GM18499 (cell line): ENCODE results near the gene MORN4.
"Not testable (repeated sequence)": the region's sequence is repeated elsewhere in the genome, so short reads cannot be mapped to it uniquely, and the experiment has no call there.

Experiments
- ATAC-seq: cut with Tn5 transposase; IDR thresholded peaks from one replicate; pipeline ENCODE4 v1.9.1; 2021; ENCODE audit warnings: moderate number of reproducible peaks; ENCODE audit not compliant: insufficient read depth, unreplicated experiment

MORN4 gene

DNA sequence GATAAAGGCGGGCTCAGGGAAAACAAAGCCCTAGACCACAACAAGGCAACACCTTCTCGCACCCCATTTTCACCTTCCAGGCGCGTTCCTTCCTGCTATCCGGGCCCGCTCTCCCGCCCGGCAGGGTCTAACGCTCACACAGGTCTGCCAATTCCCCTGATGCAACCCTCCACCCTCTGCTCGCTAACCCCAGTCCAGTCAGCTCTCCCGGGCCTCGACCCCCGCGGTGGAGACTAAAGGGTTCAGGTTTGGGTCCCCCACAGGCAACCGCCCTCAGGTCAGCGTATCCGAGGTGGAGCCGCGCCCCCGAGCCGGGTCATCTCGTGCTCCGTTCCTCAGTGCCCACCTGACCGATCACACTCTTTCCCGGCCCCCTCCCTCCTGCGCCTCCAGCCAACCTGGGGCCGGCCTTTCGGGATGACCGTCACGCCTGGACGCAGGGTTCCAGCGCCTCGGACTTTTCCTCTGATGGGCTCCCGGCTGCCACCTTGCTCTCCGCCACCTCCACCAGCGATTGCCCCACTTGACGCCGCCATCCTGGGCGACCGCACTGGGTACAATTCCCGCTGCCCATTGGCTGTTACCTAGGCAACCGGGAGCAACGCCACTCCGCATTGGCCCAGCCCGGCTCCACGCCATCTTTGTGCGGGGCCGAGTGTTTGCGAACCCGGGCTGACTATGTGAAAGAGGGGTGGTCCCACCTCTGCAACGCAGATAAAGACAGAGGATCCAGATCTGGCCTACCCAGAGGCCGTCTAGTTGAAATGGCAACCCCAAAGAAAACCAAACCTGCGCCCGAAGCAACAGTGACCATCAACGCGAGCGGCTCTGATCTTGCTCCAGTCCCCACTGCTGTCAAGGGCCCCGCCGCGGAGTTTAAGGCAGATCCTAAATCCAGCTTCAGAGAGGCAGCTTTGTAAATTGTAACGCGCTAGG is at the start of gene MORN4:
Gene MORN4, minus strand, starts transcription at position 552 of the 936 bp plus-strand sequence. CDS start 13,847 bp downstream, outside the sequence.
- peak; percentile 59 for ATAC-seq

DNA sequence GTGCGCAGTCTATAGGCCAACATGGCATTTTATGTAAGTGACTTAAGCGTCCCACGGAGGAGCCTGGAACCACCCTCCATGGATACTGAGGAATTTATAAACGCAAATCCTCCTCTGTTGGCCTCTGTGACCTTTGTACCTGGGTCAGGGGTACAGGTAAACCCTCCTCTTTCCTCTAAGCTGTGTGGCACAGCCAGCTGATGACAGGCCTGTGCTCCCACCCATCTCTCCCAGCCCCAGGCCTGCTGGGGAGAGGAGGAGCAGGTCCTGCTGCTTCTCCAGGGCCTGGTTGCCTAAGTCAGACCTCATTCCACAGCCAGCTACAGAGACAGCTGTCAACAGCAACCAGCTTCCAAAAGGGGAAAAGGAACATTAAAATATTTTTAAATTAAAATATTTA is 48.7 kb upstream of the MORN4 start:
- ATAC-seq: no peak

DNA sequence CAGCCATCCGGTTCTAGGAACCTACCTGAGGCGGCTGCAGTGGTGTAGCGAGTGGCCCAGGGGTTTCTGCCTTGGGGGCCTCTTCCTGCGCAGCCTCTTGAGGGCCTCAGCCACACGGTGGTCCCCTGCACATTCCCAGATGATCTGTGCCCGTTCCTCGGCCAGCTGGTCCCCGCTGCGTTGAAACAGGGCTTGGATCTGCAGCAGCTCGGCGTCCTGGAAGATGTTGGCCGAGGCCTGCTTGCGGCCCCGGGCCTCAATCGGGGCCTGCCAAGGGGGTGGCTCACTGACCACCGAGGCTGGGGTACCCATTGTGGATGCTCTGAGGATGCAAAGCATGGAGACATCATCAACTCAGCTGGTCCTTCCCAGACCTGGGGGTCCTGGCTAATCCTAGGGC is 46.3 kb upstream of the MORN4 start:
- ATAC-seq: no peak

DNA sequence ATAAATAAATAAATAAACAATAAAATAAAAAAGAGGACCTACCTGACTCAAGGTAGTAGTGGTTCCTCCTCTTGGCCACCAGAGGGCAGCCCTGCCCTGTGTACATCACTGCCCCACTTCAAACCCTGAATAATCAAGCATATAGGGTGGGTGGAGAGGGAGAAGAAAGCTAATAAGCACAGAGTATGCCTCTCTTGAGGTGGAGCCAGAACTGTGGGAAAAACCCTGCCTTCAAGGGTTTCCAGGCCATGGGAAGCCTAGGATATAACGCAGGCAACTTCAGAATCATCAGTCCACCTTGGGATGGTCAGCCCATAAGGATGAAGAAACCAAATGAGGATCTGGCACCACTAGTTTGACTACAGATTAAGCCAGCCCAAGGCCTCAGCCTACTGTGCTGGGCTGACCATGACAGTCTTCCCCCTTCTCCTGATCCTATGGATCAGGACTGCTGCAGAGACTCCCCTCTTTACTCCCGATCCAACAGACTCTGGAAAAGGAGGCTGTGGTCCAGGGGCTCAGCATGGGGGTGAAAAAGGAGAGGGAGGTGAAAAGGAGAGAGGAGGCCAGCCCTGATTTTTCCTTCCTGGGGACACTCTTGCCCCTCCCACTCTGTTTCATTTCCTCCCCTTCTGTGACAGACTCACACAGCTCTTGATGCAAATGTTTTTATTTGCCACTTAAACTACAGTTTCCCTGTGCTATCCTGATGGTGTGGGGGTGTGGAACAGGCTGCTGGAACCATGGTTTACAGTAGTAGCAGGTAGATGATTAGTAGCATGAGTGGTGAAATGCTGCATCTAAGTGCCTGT is 43.7 kb upstream of the MORN4 start:
- ATAC-seq: no peak

DNA sequence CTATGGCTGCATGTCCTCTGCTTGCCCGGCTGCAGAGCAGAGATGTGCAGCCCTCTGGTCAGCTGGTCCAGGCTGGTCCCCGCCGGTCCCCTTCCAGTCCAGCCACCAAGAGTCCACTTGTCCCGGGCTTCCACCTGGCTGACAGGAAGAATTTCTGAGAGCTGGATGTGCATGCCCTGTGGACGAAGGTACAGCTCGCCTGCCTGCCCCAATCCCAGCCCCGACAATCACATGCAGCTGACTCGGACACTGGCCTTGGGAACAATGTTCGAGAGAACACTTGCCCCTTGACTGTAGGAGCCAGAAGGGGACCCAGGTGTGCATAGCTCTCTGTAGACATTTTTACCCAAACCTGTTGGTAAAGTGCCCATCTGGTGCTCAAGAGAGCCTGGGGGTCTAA is 41.9 kb upstream of the MORN4 start:
- no peak for ATAC-seq

DNA sequence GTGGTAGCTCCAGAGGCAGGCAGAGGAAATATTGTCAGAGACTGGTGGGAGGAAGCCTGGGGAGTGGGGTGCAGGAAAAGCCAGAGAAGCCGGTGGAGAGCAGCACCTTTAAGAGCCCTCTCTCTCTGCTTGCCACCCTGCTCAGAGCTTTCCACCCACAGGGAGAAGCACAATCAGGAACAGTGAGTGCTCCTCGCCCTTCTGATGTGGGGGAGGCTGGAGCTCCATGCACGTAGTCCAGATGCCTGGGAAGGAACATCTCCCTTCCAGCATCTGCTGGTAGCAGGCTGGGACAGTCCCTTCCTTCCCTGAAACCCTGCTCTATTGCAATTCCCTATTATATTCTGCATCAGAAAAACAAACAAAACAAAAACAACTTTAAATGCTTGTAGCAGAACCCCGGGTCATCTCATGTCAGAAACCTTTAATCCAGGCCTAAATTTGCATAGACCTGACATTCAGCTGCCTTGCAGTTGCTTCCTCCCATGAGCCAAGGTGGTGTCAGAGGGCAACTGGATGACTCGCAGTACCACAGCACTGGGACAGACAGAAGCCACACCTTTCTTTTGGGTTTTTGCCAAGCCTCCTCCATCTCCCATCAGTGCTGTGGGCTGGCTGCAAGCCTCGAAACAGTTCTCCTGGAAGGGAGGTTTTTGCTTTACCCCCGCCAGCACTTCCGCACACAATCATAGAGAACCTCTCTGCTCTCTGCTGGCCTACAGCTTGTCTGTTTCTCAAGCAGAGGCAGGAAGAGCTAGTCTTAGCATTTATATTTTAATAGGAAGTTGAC is 40.6 kb upstream of the MORN4 start:
- no peak for ATAC-seq

DNA sequence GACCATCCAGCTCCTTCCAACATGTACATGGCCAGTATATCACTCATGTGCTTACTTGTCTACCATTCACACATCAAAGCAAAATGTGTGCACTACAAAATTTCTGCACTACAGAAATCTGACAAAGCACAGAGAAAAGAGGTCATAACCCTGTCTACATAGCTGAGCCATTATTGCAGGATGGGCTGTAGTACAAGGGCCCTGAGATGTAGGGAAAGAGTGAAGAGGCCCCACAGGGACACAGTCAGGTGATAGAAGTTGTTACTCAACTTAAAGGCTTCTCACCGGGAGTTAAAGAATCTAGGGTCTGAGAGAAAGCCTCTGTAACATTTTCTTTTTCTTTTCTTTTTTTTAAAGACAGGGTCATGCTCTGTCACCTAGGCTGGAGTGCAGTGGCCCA is 36.3 kb upstream of the MORN4 start:
- ATAC-seq: no peak

DNA sequence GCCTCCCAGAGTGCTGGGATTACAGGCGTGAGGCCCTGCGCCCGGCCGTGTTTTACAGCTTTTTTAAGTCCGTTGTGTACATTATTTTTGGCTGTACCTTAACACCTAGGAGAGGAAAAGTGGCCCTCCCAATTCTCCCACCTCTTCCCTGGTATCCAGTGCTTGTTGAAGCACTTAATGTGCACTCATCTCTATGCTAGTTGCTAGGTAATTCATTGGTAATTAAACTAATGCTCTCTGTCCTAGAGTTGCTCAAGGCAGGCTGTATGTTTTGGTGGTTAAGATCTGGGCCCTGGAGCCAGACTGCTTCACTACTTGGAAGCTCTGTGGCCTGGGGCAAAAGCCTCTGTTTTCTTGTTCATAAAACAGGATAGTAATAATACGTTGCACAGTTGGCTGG is 34.2 kb upstream of the MORN4 start:
- no peak for ATAC-seq

DNA sequence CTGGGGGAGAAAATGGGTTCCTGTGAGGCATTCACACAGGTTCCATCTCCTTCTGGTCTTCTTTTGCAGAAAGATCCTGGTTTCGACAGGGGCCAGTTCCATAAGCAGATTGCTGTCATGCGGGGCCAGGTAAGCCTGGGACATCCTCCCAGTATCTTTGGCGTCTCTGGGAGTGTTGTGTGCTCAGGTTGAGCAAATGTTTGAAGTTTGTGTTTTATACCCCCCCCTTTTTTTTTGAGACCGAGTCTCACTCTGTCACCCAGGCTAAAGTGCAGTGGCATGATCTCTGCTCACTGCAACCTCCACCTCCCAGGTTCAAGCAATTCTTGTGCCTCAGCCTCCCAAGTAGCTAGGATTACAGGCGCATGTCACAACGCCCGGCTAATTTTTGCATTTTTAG is 33.7 kb upstream of the MORN4 start:
- no peak for ATAC-seq

DNA sequence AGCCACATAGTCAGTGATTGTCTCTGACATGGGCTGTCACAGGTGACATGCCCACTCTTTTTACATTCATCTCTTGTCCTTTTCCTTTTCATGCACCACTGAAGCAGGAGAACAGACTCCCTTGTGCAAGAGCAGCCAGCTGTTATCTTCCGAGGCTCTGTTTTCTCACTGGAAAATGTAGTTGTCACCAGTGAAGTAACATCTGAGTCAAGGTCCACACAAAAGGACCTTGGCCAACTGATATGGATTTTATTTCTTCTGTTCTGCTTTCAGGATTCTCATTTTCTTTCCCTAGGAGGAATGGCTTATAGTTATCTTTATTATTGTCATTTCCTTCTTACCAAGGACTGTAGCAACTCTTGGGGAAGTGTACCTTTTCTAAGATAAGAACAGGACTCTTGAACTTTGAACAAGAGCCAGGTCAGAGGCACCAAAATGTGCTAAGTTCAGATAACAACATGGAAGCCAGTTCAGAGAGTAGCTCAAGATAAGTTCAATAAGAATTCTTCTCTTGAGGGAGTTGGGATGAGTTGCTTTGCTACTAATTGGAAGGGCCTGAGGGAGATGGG is 31.1 kb upstream of the MORN4 start:
- no peak for ATAC-seq

DNA sequence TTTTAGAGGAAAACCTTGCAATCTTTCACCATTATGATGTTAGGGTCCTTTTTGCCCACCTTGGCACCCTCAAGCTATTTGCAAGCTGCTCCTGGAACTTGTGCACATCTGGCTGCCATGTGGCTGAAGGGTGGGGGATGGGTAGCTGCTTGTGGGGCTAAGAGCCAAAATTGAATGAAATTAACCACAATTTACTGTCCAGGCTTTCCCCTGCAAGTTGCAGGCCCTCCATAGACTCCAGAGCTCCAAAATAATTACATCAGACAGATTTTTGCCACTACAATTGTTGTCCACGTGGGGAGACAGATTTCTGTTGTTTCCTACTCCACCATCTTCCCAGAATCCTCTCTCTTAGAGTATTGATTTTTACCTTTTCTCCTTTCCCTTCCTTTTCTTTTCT is 26.3 kb upstream of the MORN4 start:
- ATAC-seq: no peak

DNA sequence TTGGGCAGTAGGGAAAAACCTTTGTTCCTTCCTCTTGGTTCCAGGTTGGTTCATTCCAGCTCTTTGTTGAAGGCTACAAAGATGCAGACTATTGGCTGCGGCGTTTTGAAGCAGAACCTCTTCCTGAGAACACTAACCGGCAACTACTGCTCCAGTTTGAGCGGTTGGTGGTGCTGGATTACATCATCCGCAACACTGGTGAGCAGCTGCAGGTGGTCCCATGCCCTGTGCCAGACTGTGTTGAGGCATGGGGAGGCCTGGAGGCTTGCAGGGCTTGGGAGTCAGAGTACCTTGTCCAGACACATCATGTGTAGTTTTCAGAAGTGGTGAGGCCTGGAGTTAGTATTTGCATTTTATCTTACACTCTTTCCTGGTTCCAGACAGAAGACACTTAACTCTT is 23.5 kb upstream of the MORN4 start:
- ATAC-seq: no peak

DNA sequence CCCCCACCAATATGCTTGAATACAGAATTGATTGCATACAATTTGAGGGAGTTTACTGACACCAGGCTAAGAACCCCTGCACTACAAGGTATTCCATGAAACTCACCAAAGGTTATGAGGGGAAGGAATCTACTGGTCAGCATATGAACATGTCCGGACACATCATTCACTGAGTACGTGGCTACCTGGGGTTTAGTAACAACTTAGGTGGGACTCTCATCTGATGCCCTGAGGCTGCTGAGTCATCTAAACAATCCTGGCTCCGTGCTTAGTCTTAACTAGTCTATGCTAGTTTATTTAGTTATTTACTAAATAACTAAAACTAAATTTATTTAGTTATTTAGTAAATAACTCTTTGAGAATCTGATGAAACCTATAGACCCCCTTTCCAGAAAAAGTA is 18.5 kb upstream of the MORN4 start:
- no peak for ATAC-seq

DNA sequence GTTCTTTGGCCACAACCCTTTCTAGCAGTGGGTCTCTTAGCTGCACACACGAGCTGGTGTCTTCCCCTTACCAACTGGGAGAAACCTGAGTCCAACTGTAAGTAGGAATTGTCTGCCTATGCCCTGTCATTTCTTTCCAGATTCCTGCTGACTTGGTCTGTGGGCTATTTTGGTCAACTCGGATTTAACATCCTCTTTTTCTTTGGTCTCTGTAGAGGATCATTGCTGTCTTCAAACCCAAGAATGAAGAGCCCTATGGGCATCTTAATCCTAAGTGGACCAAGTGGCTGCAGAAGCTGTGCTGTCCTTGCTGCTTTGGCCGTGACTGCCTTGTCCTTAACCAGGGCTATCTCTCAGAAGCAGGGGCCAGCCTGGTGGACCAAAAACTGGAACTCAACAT is 17.4 kb upstream of the MORN4 start:
- no peak for ATAC-seq

DNA sequence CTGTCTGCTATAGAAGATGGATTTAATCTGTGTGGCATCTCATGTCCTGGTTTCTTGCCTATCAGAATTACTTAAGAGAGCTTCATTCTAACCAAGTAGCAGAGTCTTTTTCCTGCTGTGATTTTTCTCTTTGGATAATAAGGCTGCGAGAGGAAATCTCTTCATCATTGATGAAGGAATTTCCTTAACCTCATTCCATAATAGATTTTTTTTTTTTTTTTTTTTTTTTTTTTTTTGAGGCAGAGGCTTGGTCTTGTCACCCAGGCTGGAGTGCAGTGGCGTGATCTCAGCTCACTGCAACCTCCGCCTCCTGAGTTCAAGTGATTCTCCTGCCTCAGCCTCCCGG is 16.1 kb upstream of the MORN4 start:
- not testable (repeated sequence) for ATAC-seq

DNA sequence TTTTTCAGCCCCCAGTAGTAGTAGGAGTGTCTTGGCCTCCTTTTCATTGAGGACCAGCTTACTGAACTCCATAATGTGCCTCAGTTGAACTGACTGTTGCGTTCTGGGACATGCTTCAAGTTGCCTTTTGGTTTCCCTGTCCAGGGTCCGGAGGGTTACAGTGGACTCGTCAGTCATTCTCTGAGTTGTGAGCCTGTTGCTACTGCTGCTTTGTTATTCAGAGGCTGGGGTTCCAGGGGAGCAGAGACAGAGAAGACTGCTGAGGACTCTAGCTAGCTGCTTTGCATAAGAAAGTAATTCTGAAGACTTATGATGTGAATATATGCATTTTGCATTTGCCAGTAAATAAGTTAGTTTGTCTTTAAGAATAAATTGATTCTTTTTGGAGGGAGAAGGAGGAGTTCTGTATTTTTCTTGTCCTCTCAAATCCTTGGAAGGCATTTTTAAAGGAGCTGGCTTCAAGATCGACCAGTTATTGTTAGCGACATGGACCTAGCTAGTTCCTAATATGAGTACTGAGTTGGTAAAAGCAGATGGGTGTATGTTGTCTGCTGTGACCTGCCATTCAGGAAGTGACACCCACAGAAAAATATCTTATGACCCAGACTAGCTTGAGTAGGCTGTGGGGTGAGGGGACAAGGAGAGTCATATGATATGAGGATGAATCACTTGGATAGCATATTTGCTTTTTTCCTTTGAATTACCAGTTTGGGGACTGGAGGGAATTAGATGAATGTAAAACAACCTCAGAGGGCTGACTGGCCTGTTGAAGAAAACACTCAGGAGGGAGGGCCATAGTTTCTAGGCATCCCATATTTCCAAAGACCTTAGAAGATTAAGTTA is 15.5 kb upstream of the MORN4 start:
- peak; percentile 89 for ATAC-seq

DNA sequence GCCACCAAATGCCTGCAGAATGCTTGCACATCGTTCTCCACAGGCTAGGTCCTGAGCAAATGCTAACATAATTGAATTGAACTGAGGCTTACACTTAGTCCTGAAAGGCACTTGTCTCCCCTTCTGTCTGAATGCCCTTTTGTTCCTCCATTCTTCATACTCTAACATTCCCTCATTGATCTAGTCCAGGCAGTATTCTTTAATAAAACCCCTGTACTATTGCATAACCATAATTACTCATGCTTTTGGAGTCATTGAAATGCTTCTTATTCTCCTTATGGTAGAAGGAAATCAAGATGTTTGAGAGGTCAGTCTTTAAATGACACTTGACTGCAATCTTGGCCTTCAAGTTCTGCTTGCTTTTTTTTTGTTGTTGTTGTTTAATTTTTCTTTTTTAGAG is 14.3 kb upstream of the MORN4 start:
- ATAC-seq: no peak

DNA sequence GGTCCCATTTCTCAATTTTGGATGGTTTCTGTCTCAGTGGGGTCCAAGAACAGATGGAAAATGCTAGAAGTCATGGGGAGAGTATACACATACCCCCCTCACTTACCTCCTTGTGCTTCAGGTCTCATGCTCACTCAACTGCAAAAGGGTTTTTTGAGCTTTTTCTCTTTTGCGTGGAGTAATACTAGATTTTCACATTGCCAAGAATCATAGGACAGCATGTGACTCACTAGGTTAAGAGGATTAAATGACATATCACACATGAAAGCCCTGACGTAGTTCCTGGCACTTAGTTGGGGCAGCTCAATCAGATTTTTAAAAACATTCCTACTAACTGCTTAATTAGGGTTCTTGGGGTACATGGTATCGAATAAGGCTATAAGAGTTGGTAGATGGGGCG is 11.6 kb upstream of the MORN4 start:
- ATAC-seq: no peak

DNA sequence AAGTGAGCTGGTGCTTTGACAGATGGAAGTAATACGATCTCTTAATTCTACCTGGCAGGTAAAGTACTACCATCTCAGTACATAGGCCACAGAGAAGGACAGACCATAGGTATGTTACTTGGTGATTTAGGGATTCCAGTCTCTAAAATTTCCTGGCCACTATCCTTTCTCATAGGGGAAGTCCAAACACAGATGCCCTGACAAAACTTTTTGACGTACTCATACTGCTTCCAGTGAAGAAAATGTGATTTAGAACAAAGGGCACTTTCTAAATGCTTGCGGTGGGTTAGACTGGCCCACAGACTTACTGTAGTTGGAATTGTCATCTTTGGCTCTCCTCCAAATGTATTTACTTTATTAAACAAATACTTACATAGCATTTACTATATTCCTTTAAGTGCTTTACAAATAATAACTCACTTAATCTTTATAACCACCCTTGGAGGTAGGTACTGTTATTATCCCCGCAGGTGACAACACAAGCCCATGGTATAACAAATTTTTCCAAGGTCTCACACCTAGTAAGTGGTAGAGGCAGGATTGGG is 10.2 kb upstream of the MORN4 start:
- no peak for ATAC-seq
